GM06990 (cell line): ENCODE results near the gene LONP1.

ENCODE experiments used
- DNase-seq: peaks from one replicate; pipeline ENCODE4 v3.0.0-alpha.2; 2011; ENCODE audit not compliant: insufficient read length; ENCODE audit errors: extremely low read depth
- H3K27me3 ChIP-seq: replicated peaks from 2 replicates; pipeline ENCODE4 v1.6.0; 2011; ENCODE audit warnings: low read length; ENCODE audit not compliant: control insufficient read depth, insufficient read depth
- H3K36me3 ChIP-seq: 2 replicates; pipeline ENCODE4 v1.5.1; 2011; ENCODE audit warnings: low read length; ENCODE audit not compliant: control insufficient read depth, insufficient read depth
- H3K4me3 ChIP-seq: replicated peaks from 2 replicates; pipeline ENCODE4 v1.5.1; 2011; ENCODE audit warnings: low read depth, mild to moderate bottlenecking, control low read depth, low read length
- TF ChIP-seq, protein P1 (sequence below): IDR thresholded peaks from 2 replicates; pipeline ENCODE4 v1.5.1; 2011; ENCODE audit warnings: low read length, control low read depth, mild to moderate bottlenecking, inconsistent platforms; ENCODE audit not compliant: insufficient read depth, poor library complexity, severe bottlenecking

The LONP1 gene

DNA sequence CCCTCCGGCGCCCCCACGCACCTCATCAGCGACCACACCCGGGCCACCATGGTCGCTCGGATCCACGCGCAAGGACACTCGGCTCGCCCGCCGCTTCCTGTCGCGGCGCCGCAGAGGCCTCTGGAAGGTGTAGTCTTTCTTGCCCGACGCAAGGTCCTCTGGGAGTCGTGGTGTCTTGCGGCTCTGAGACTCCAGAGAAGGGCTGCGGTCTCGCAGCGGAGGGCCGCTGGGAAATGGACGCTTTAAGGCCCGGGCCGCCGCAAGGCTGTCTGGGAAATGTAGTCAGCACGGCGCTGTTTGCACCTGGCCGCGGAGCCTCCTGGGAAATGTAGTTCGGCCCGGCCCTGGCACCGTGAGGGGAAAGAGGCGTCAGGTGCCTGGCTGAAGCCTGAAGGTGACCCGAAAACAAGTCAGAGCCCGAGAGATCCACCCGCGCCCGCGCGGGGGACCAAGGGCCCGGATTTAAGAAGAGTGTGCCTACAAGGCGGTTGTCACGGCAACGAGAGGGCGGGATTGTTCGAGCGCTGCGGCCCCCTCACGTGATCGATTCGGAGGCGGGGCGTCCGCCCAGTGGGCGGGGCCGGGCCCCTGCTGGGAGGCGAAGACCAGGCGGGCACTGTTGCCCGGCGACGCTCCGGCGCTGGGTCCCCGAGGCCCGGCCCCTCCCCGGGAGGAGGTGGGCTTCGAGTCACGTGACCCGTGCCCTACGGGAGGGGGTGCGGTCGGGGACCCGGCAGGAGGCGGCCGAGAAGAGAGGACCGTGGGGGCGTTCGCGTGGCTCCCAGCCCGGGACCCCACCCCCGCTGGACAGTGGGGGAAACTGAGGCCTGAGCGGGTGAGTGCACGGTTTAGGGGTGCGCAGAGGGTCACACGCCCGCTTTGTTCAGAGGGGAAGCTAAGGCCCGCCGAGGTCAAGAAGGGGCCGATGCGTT, 39.2 kb downstream of the LONP1 start, which contains the start of the genes HSD11B1L and MICOS13:
TSS of gene HSD11B1L (plus strand) at position 591 of the 932 bp plus-strand sequence. CDS start 3,806 bp downstream, outside the sequence.
TSS of gene MICOS13 (minus strand) at position 80 of the 932 bp plus-strand sequence. CDS start at position 50, 30 bp downstream.
- Histone ChIP-seq H3K36me3 (peaks cover 4% of the 10 kb centered on the region), H3K27me3 (no peaks in the 10 kb centered on the region), H3K4me3 (peak within 1 kb of the TSS; percentile 85)
- TF ChIP-seq, protein P1, sequence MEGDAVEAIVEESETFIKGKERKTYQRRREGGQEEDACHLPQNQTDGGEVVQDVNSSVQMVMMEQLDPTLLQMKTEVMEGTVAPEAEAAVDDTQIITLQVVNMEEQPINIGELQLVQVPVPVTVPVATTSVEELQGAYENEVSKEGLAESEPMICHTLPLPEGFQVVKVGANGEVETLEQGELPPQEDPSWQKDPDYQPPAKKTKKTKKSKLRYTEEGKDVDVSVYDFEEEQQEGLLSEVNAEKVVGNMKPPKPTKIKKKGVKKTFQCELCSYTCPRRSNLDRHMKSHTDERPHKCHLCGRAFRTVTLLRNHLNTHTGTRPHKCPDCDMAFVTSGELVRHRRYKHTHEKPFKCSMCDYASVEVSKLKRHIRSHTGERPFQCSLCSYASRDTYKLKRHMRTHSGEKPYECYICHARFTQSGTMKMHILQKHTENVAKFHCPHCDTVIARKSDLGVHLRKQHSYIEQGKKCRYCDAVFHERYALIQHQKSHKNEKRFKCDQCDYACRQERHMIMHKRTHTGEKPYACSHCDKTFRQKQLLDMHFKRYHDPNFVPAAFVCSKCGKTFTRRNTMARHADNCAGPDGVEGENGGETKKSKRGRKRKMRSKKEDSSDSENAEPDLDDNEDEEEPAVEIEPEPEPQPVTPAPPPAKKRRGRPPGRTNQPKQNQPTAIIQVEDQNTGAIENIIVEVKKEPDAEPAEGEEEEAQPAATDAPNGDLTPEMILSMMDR: no peak
- peak; percentile 97 for DNase-seq

DNA sequence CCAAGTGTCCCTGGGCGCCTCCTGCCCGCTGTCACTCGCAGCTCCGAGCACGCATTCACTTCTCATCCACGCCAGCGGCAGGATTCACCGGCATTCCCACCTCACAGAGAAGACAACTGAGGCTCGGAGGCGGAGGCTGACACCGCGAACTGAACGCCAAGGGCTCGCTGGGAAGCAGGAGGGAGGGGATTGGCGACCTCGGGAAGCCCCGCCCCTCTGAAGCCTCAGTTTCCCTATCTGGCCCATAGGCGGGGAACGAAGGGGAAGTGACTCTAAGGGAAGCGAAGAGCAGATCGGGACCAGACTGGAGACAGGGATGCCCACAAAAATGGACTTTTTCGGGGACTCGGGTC, 39.9 kb downstream of the LONP1 start:
- Histone ChIP-seq H3K36me3 (peaks cover 5% of the 10 kb centered on the region), H3K4me3 (peak overlapping the region; percentile 85), H3K27me3 (no peaks in the 10 kb centered on the region)
- TF ChIP-seq, protein P1: no peak
- DNase-seq: no peak

DNA sequence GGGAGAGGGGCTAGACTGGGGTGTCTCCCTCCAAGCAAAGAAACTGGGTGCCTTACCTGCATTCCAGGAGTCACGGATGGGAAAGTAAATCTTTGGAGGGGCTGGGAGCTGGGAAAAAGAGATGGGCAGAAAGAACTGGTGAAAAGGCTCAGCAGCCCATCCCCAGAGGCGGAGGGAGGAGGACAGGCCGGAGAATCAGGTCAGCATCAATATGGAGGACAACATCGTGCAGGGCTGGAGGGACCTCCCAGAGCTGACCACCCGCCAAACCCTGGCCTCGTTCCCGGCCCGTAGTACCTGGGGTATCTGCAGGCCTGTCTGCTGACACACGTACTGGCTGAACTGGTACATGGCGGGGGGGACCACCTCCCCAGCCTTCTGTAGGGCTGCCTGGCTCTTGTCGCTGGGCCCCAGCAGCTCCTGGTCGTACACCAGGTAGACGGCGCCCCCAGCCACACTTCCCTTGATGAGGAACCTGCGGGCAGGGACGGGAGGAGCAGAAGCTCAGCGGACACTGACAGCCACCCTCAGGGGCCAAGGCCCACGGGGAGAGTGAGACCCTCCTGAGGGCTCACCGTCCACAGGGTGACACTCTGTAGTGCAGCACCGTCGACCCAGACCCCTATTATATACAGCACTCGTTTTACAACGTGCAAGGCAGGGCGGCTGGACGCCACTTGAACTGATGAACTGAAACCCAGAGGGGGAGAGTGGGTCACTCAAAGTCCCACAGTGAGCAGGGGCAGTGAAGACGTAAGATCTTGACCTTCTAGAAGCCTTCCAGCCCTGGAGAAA, 40.5 kb downstream of the LONP1 start:
- H3K27me3 ChIP-seq: no peaks in the 10 kb centered on the region
- no peak for DNase-seq
- peaks cover 7% of the 10 kb centered on the region for H3K36me3 ChIP-seq
- peak overlapping the region; percentile 85 for H3K4me3 ChIP-seq
- TF ChIP-seq, protein P1: no peak

DNA sequence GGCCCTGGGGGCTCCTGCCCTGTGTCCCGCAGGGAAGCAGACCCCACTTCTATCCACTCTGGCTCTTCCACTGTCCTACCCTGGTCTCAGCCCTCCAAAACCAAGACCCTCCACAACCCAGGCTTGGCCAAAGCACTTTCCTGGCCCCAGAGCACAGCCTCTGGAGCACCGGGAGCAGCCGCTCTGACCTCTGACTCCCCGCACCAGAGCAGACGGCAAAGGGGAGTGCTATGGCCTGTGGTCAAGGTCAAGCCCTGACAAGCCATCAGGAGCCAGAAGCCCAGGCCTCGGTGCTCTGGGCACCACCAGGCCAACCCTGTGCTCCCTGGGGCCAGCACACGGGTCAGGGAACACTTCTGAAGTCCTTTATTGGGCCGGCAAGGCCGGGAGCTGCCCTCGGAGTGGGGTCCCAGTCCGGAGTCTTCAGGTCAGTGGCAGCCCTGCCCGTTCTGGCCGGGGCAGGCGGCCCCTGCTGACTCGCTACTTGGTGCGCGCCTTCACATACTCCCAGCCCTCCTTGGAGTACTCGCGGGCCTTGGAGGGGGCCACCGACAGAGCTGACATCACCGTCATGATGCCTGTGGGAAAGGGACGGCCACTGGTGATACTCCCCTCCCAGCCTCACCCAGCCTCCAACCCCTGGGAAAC, 41.8 kb downstream of the LONP1 start:
- H3K27me3 ChIP-seq: no peaks in the 10 kb centered on the region
- DNase-seq: no peak
- peaks cover 7% of the 10 kb centered on the region for H3K36me3 ChIP-seq
- TF ChIP-seq, protein P1: no peak
- no peak overlapping the region for H3K4me3 ChIP-seq

DNA sequence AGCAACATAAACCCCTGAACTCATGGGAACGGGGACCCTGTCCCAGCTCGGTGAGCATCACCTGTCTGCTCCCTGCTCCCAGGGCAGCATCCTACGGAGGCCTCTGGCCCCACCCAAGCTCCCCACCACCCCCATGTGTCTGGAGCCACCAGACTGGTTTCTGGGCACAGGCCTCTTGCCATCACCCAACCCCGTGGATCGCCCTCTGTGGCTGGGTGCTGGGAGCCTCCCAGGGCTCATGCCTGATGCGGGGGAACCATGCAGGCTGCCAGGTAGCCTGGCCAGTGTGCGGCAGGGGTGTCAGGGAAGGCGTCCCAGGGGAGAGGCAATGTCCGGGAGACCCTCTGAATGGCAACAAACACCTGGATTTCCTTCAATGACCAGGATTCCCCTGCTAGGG, 42.4 kb downstream of the LONP1 start:
- peaks cover 7% of the 10 kb centered on the region for H3K36me3 ChIP-seq
- no peaks in the 10 kb centered on the region for H3K27me3 ChIP-seq
- H3K4me3 ChIP-seq: no peak overlapping the region
- TF ChIP-seq, protein P1: no peak
- no peak for DNase-seq
